Heart left ventricle (tissue), 13 donors: ENCODE measurements around the gene OR2L3.

ENCODE experiments used
- CTCF ChIP-seq, 12 donors: fragments of 200-600 bp; sonication (generic) in 4 of 12; IDR thresholded peaks; one replicate each; pipeline versions ENCODE4 v1.5.0 to v1.8.0; 2018 to 2022; ENCODE audit warnings: antibody characterized with exemption in 12 of 12, mild to moderate bottlenecking in 5 of 12
- POLR2A ChIP-seq, 2 donors: fragments of 450-650 bp; IDR thresholded peaks; one replicate each; pipeline ENCODE4 v1.6.1; 2017; ENCODE audit warnings: antibody characterized with exemption in 2 of 2, mild to moderate bottlenecking in 2 of 2, moderate library complexity in 2 of 2
- donor health status: ischemic (EF 13 %, LVEDD 7.1; RV severe dilation, severe dysfunction).
- donor health status: DM: no; HTN: yes; CAD: no.
- donor health status: DM: no; HTN: no; CAD: no.
- donor health status: ischemic (EF 25% LVEDD 6.9; RV normal size, moderate dysfunction).
- donor health status: ischemic (EF 25% LVEDD 5.7; RV mildly dilated, moderate dysfunction).
- donor health status: ischemic (EF 35%, LVEDD 5.7; RV mildly dilated, moderate dysfunction).
- donor health status: nonischemic (EF 11% LVEDD 7.7; RV severe dilation, severe dysfunction).
- donor health status: DM: yes; HTN: yes; CAD: no.
- donor health status: PGD.
- donor health status: ischemic (EF 29% LVEDD 5.4; RV normal size, mild dysfunction).
- donor health status: nonischemic (EF 23%, LVEDD 6.1; RV moderate dilation, normal function).

- no peak for TF ChIP-seq CTCF (IDR thresholded peaks at IDR 0.05)
- no peak for TF ChIP-seq POLR2A (IDR thresholded peaks at IDR 0.05)
Measured at GRCh38 chr1:248009681-248010080, 37.0 kb upstream of the OR2L3 start.
